ENCODE measurements around the gene TCF12. TPM values are rescaled to one million over a fixed set of nuclear protein-coding genes. Genes with fewer than 3 reads are reported as not detected.

TCF12 gene
- polyA plus RNA-seq, 1 donor (not counting 4 experiments of a cell fraction or from before 2014, with no cell fraction given) = 48.3 TPM

DNA sequence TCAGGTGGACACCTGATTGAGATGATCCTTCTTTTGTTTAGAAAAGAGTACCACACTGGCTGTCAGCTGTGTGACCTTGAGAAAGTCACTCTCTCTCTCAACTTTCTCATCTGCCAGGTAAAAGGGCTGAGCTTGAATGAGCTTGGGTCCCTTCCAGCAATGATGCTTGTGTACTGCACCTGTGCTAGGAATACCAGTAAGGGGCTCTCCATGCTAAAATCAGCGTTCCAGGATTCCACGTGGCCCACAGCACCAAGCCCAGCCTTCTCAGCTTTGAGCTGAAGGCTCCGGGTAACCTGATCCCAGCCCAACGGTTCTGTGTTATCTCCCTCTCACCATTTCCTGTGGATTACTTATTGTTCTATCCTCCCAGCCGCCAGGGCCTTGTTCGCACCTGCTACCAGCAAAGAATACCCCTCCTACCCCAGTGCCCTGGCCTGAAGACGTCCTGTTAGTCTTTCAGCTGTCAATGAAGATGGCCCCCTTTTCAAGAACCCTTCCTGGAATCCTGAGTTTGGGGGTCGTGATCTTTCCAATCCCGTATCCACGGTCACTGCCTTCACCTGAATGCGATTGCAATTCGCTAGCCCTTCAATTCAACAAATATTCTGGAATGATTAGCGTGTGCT lies 403.6 kb downstream of the TCF12 start:
- Histone ChIP-seq H3K9me3 (ENCODE audit: control insufficient read depth, low read depth, low read length) (no peaks in the 10 kb centered on the region), H3K79me2 (ENCODE audit: control insufficient read depth, insufficient read depth, low read length) (no peaks in the 10 kb centered on the region), H3K4me2 (ENCODE audit: control insufficient read depth, extremely low read depth, insufficient read depth, low read depth, low read length) (no peak overlapping the region), H3K9me1 (ENCODE audit: control insufficient read depth, extremely low read depth, insufficient read depth, low read length) (no peaks in the 10 kb centered on the region), H3K27ac (ENCODE audit: control insufficient read depth, insufficient read depth, low read length) (no peak overlapping the region), H4K20me1 (ENCODE audit: control insufficient read depth, extremely low read depth, insufficient read depth, low read length) (no peaks in the 10 kb centered on the region), H3K4me3 (ENCODE audit: control insufficient read depth in 2 of 3, extremely low read depth in 1 of 3, insufficient read depth in 2 of 3, low read depth in 1 of 3, low read length in 3 of 3) (no peak overlapping the region), H3K36me3 (ENCODE audit: control insufficient read depth in 2 of 2, extremely low read depth in 1 of 2, insufficient read depth in 2 of 2, low read length in 2 of 2) (no peaks in the 10 kb centered on the region), H3K4me1 (ENCODE audit: control insufficient read depth, extremely low read depth, insufficient read depth, low read length) (peaks cover 6% of the 10 kb centered on the region), H3K9ac (ENCODE audit: control insufficient read depth, extremely low read depth, insufficient read depth, low read length) (no peak overlapping the region), H3K27me3 (ENCODE audit: control insufficient read depth, extremely low read depth, insufficient read depth, low read length) (no peaks in the 10 kb centered on the region), H2AFZ (ENCODE audit: control insufficient read depth, low read length) (no peak overlapping the region)
- TF ChIP-seq EZH2 (IDR thresholded peaks at IDR 0.05; ENCODE audit: low read length) = no peak
- DNase-seq (ENCODE audit: low read depth, low spot score) = no peak
- no peak for FAIRE-seq
- dilution Hi-C loops (cut with MboI; ENCODE audit: extremely low pct_ligation_motif_present, low sequenced_read_pairs) = no loop called here

DNA sequence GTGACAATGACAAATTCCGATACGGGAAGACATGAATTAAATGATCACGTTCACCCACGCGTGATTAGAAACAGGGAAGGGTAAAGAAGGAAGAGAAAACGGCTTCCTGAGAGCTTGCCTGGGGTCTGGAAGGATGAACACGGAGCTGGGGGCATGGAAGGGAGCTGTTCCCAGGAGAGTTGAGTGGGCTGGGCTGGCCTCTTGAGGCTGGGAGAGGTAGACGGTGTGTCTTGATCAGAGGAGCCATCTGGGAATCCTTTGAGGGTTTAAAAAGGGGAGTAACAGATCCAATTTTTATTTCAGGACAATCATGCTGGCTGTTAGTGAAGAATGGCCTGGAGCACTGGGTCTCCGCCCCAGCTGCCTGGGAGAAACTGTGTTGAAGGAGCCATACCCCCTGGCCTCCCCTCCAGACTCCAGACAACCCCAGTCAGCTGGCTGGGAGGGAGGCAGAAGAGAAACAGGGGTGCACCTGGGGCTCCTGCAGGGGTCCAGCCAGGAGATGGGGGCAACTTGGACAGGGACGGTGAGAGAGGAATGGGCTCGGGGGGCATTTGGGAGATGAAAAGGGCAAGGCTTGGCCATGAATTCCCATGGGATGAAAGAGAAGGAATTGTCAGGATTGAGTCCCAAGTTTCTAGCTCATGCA lies 404.3 kb downstream of the TCF12 start:
- Histone ChIP-seq H2AFZ (ENCODE audit: control insufficient read depth, low read length) (no peak overlapping the region), H3K27me3 (ENCODE audit: control insufficient read depth, extremely low read depth, insufficient read depth, low read length) (no peaks in the 10 kb centered on the region), H3K4me3 (ENCODE audit: control insufficient read depth in 2 of 3, extremely low read depth in 1 of 3, insufficient read depth in 2 of 3, low read depth in 1 of 3, low read length in 3 of 3) (no peak overlapping the region), H4K20me1 (ENCODE audit: control insufficient read depth, extremely low read depth, insufficient read depth, low read length) (no peaks in the 10 kb centered on the region), H3K36me3 (ENCODE audit: control insufficient read depth in 2 of 2, extremely low read depth in 1 of 2, insufficient read depth in 2 of 2, low read length in 2 of 2) (no peaks in the 10 kb centered on the region), H3K9me1 (ENCODE audit: control insufficient read depth, extremely low read depth, insufficient read depth, low read length) (no peaks in the 10 kb centered on the region), H3K4me1 (ENCODE audit: control insufficient read depth, extremely low read depth, insufficient read depth, low read length) (peaks cover 6% of the 10 kb centered on the region), H3K9ac (ENCODE audit: control insufficient read depth, extremely low read depth, insufficient read depth, low read length) (no peak overlapping the region), H3K27ac (ENCODE audit: control insufficient read depth, insufficient read depth, low read length) (no peak overlapping the region), H3K4me2 (ENCODE audit: control insufficient read depth, extremely low read depth, insufficient read depth, low read depth, low read length) (no peak overlapping the region), H3K79me2 (ENCODE audit: control insufficient read depth, insufficient read depth, low read length) (no peaks in the 10 kb centered on the region), H3K9me3 (ENCODE audit: control insufficient read depth, low read depth, low read length) (no peaks in the 10 kb centered on the region)
- FAIRE-seq (no peak), DNase-seq (ENCODE audit: low read depth, low spot score) (no peak)
- dilution Hi-C loops (cut with MboI; ENCODE audit: extremely low pct_ligation_motif_present, low sequenced_read_pairs) = no loop called here
- TF ChIP-seq EZH2 (IDR thresholded peaks at IDR 0.05; ENCODE audit: low read length) = no peak
- TF ChIP-seq, protein P1, sequence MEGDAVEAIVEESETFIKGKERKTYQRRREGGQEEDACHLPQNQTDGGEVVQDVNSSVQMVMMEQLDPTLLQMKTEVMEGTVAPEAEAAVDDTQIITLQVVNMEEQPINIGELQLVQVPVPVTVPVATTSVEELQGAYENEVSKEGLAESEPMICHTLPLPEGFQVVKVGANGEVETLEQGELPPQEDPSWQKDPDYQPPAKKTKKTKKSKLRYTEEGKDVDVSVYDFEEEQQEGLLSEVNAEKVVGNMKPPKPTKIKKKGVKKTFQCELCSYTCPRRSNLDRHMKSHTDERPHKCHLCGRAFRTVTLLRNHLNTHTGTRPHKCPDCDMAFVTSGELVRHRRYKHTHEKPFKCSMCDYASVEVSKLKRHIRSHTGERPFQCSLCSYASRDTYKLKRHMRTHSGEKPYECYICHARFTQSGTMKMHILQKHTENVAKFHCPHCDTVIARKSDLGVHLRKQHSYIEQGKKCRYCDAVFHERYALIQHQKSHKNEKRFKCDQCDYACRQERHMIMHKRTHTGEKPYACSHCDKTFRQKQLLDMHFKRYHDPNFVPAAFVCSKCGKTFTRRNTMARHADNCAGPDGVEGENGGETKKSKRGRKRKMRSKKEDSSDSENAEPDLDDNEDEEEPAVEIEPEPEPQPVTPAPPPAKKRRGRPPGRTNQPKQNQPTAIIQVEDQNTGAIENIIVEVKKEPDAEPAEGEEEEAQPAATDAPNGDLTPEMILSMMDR (optimal IDR thresholded peaks at IDR 0.05 in 1 of 3, IDR thresholded peaks at IDR 0.05 in 1 of 3, conservative IDR thresholded peaks at IDR 0.05 in 1 of 3; ENCODE audit: extremely low read depth in 1 of 3, insufficient read depth in 2 of 3, low read length in 3 of 3) = no peak

Data from keratinocyte (primary cell).